CD14-positive monocyte (primary cell): Measurements from ENCODE around the gene NUP88. TPM values are rescaled to one million over a fixed set of nuclear protein-coding genes. Genes with fewer than 3 reads are reported as not detected.

Experiments
- DNase-seq, 3 donors: peaks; one replicate each; pipeline ENCODE4 v3.0.0-alpha.2; 2011 to 2022
- H2AFZ ChIP-seq: 2 replicates; pipeline ENCODE4 v1.6.0; 2012; ENCODE audit warnings: mild to moderate bottlenecking, low read depth, low read length, inconsistent platforms; ENCODE audit not compliant: insufficient read depth, poor library complexity, severe bottlenecking
- H3K27ac ChIP-seq, 2 donors: 1 replicate in 1 of 2; 2 replicates in 1 of 2; pipeline ENCODE4 v1.5.1; 2012 to 2013; ENCODE audit warnings: low read length in 2 of 2, control low read depth in 1 of 2, inconsistent platforms in 1 of 2, low read depth in 1 of 2, mild to moderate bottlenecking in 1 of 2
- H3K27me3 ChIP-seq, 2 donors: one replicate each; pipeline versions ENCODE4 v1.6.0 to v1.6.1; 2011 to 2013; ENCODE audit warnings: low read length in 2 of 2; ENCODE audit not compliant: control insufficient read depth in 2 of 2, insufficient read depth in 2 of 2
- H3K36me3 ChIP-seq, 2 donors: replicated peaks in 1 of 2; 1 replicate in 1 of 2; 2 replicates in 1 of 2; pipeline versions ENCODE4 v1.5.1 to v1.6.1; 2012 to 2013; ENCODE audit warnings: low read length in 2 of 2, control low read depth in 1 of 2, inconsistent platforms in 1 of 2, mild to moderate bottlenecking in 1 of 2; ENCODE audit not compliant: insufficient read depth in 2 of 2, control insufficient read depth in 1 of 2
- H3K4me1 ChIP-seq, 2 donors: 1 replicate in 1 of 2; 2 replicates in 1 of 2; pipeline versions ENCODE4 v1.5.1 to v1.6.1; 2012 to 2013; ENCODE audit warnings: low read length in 2 of 2, control low read depth in 1 of 2, inconsistent platforms in 1 of 2, mild to moderate bottlenecking in 1 of 2, moderate library complexity in 1 of 2; ENCODE audit not compliant: insufficient read depth in 2 of 2, control insufficient read depth in 1 of 2
- H3K4me2 ChIP-seq: replicated peaks from 2 replicates; pipeline ENCODE3; 2012; ENCODE audit warnings: low read length, moderate library complexity, mild to moderate bottlenecking; ENCODE audit not compliant: poor library complexity, severe bottlenecking; ENCODE audit errors: extremely low read depth
- H3K4me3 ChIP-seq, 3 experiments: fragments of 200-600 bp in 1 of 3; sonication (generic) in 1 of 3; replicated peaks in 1 of 3; 1 replicate in 2 of 3; 2 replicates in 1 of 3; pipeline ENCODE4 v1.5.1; 2011 to 2013; ENCODE audit warnings: low read length in 3 of 3, mild to moderate bottlenecking in 3 of 3, control low read depth in 2 of 3, low read depth in 2 of 3, inconsistent platforms in 1 of 3, moderate library complexity in 1 of 3
- H3K79me2 ChIP-seq: 2 replicates; pipeline ENCODE4 v1.6.0; 2012; ENCODE audit warnings: mild to moderate bottlenecking, control low read depth, inconsistent platforms, low read length, moderate library complexity; ENCODE audit not compliant: insufficient read depth
- H3K9ac ChIP-seq: 2 replicates; pipeline ENCODE4 v1.6.0; 2017; ENCODE audit warnings: low read length, mild to moderate bottlenecking; ENCODE audit not compliant: insufficient read depth, poor library complexity, severe bottlenecking
- H3K9me3 ChIP-seq, 2 donors: replicated peaks in 1 of 2; 1 replicate in 1 of 2; 2 replicates in 1 of 2; pipeline versions ENCODE4 v1.5.1 to v1.6.1; 2012 to 2013; ENCODE audit warnings: low read length in 2 of 2, control low read depth in 1 of 2; ENCODE audit not compliant: control insufficient read depth in 1 of 2, insufficient read depth in 1 of 2
- H4K20me1 ChIP-seq: 2 replicates; pipeline ENCODE4 v1.6.0; 2012; ENCODE audit warnings: mild to moderate bottlenecking, low read length, control low read depth, moderate library complexity; ENCODE audit not compliant: insufficient read depth
- H3K27ac Mint-ChIP-seq, 7 donors: one replicate each; pipeline ENCODE4 v1.8.0; 2020; ENCODE audit warnings: mild to moderate bottlenecking in 7 of 7, mixed read lengths in 7 of 7, moderate library complexity in 6 of 7, inconsistent platforms in 2 of 7
- H3K27me3 Mint-ChIP-seq, 3 donors: one replicate each; pipeline ENCODE4 v1.8.0; 2021 to 2022; ENCODE audit warnings: low read depth in 3 of 3, mild to moderate bottlenecking in 3 of 3, mixed read lengths in 3 of 3, moderate library complexity in 3 of 3, inconsistent platforms in 1 of 3
- H3K36me3 Mint-ChIP-seq, 2 donors: one replicate each; pipeline ENCODE4 v1.8.0; 2020; ENCODE audit warnings: mixed read lengths in 2 of 2, inconsistent platforms in 1 of 2, mild to moderate bottlenecking in 1 of 2
- H3K4me1 Mint-ChIP-seq: one replicate; pipeline ENCODE4 v1.8.0; 2020; ENCODE audit warnings: mild to moderate bottlenecking, mixed read lengths
- H3K4me3 Mint-ChIP-seq, 2 donors: one replicate each; pipeline ENCODE4 v1.8.0; 2020; ENCODE audit warnings: mild to moderate bottlenecking in 2 of 2, mixed read lengths in 2 of 2, moderate library complexity in 1 of 2
- H3K9me3 Mint-ChIP-seq, 7 donors: one replicate each; pipeline ENCODE4 v1.8.0; 2020 to 2022; ENCODE audit warnings: mixed read lengths in 7 of 7, mild to moderate bottlenecking in 6 of 7, moderate library complexity in 6 of 7, inconsistent platforms in 2 of 7
- WGBS: methylation state at CpG from one replicate; pipeline ENCODE4 v1.1.5; 2013; ENCODE audit warnings: missing lambda C conversion rate; ENCODE audit not compliant: insufficient coverage; 5-methylcytosine and 5-hydroxymethylcytosine counted together
- intact Hi-C, 2 donors: fragments of 100-400 bp; cut with micrococcal nuclease; formaldehyde crosslinking; loops; one replicate each; pipeline versions ENCODE4 v1.15.0 to v1.15.1; 2023
- polyA plus RNA-seq, 3 donors: library from polyadenylated mRNA; depleted of rRNA in 1 of 3; unstranded in 2 of 3; stranded (reverse) in 1 of 3; fragments of 300-500 nt in 2 of 3; fragments of >200 nt in 1 of 3; fragmentation: Illumina TruSeq in 2 of 3; gene quantifications; 1 replicate in 2 of 3; 2 replicates in 1 of 3; pipeline ENCODE4 v1.2.3, GENCODE V29; 2012 to 2021
- TF ChIP-seq, protein P1 (sequence below): fragments of 200-600 bp; IDR thresholded peaks from one replicate; pipeline ENCODE4 v1.8.0; 2022; ENCODE audit warnings: antibody characterized with exemption, mild to moderate bottlenecking

NUP88 gene
- polyA plus RNA-seq, 3 donors: 23.1 to 45.7 (median 36.1) TPM

DNA sequence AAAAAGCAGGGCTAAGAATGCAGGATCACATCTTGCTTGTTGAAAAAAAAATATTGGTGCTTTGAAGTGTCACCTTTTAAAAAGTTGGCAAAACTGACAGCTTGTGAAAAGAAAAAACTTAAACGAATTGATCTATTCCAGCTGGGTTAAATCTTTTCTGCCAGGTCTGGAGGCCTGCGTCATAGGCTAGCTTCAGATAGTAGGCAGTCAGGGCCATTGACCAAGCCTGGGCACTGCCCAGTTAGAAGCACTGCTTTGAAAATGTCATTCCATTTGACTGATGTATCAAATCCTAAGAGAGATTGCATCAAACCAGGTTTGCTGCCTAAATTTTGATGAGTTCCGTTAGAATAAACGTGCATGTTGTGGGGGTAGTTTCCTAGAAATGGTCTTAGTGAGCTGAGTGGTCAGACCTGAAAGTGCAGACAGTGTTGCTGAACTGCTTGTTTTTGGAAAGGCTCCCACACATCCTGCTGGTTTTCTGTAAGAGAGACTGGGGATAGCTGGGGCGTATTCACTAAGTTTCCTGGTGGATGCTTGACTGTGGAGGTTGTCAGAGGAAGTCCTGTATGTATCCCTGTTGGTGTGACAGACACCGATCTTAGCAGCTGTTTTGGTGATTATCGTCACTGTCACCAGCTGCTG, 38.8 kb downstream of the NUP88 start:
- DNase-seq: no peak
- peaks cover 0 to 1% (median 0%) of the 10 kb centered on the region in 3 donors for H3K27me3 Mint-ChIP-seq
- TF ChIP-seq, protein P1, sequence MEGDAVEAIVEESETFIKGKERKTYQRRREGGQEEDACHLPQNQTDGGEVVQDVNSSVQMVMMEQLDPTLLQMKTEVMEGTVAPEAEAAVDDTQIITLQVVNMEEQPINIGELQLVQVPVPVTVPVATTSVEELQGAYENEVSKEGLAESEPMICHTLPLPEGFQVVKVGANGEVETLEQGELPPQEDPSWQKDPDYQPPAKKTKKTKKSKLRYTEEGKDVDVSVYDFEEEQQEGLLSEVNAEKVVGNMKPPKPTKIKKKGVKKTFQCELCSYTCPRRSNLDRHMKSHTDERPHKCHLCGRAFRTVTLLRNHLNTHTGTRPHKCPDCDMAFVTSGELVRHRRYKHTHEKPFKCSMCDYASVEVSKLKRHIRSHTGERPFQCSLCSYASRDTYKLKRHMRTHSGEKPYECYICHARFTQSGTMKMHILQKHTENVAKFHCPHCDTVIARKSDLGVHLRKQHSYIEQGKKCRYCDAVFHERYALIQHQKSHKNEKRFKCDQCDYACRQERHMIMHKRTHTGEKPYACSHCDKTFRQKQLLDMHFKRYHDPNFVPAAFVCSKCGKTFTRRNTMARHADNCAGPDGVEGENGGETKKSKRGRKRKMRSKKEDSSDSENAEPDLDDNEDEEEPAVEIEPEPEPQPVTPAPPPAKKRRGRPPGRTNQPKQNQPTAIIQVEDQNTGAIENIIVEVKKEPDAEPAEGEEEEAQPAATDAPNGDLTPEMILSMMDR: no peak
- H3K9me3 ChIP-seq: no peaks in the 10 kb centered on the region
- peaks cover 3% of the 10 kb centered on the region for H3K4me1 Mint-ChIP-seq
- no peaks in the 10 kb centered on the region for H3K4me1 ChIP-seq
- H3K9ac ChIP-seq: no peak overlapping the region
- H3K36me3 ChIP-seq: peaks cover 98 to 100% of the 10 kb centered on the region in 2 donors
- no peaks in the 10 kb centered on the region for H4K20me1 ChIP-seq
- H3K4me3 Mint-ChIP-seq: no peak overlapping the region
- H3K27ac ChIP-seq: no peak overlapping the region
- 93% methylated on average over 5 of the region's 7 CpGs for WGBS
- peaks cover 83 to 88% of the 10 kb centered on the region in 2 donors for H3K36me3 Mint-ChIP-seq
- H3K27me3 ChIP-seq: no peaks in the 10 kb centered on the region
- no peak overlapping the region for H3K4me3 ChIP-seq
- H3K79me2 ChIP-seq: no peaks in the 10 kb centered on the region
- no peaks in the 10 kb centered on the region for H3K9me3 Mint-ChIP-seq
- no peak overlapping the region for H2AFZ ChIP-seq
- no peak overlapping the region for H3K27ac Mint-ChIP-seq
- intact Hi-C loops: no loop called here
- no peak overlapping the region for H3K4me2 ChIP-seq

DNA sequence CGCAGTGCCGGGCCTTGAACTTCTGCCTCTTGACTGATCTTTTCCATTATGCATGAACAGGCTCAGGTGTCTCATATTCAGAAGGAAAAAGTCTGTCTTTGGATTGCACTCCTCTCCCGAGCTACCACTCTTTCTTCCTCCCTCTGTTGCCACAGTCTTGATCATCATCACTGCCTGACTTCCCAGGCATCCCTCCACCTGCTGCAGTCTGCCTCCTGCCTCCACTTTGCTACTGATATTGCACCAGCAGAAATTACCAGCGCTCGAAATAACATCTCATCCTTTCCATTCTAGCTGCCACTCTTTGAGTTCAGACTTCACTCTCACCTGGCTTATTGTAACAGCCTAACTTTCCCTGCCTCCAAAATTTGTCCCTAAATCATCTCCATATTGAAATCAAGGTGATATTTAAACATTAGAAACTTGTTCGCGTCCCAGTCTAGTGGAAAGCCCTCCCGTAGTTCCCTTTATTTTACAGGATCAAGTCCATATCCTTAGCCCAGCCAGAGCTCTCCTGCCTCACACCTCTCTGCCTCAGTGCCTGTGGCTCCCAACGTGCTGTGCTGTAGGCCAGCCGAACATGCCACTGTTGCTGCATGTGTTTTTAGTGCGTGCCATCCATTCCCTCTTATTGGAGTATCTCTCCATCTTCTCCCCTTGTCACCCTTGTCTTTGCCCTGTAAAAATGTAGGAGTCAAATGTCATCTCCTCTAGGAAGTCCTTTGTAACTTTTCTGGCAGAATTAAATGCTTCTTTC, 39.9 kb downstream of the NUP88 start:
- Mint-ChIP-seq H3K27ac (peak overlapping the region in 2 of 7 donors; percentile 5 to 11), H3K9me3 (no peaks in the 10 kb centered on the region), H3K27me3 (peaks cover 0 to 1% (median 0%) of the 10 kb centered on the region in 3 donors), H3K4me3 (no peak overlapping the region), H3K4me1 (peaks cover 3% of the 10 kb centered on the region), H3K36me3 (peaks cover 82 to 89% of the 10 kb centered on the region in 2 donors)
- H3K9me3 ChIP-seq: no peaks in the 10 kb centered on the region
- H4K20me1 ChIP-seq: no peaks in the 10 kb centered on the region
- no peak for DNase-seq
- no peaks in the 10 kb centered on the region for H3K79me2 ChIP-seq
- no peak overlapping the region for H3K4me3 ChIP-seq
- peaks cover 96 to 99% of the 10 kb centered on the region in 2 donors for H3K36me3 ChIP-seq
- H3K9ac ChIP-seq: no peak overlapping the region
- WGBS: 92% methylated on average over 9 of the region's 11 CpGs
- H2AFZ ChIP-seq: no peak overlapping the region
- H3K27ac ChIP-seq: no peak overlapping the region
- no peaks in the 10 kb centered on the region for H3K4me1 ChIP-seq
- H3K27me3 ChIP-seq: no peaks in the 10 kb centered on the region
- intact Hi-C loops: no loop called here
- no peak overlapping the region for H3K4me2 ChIP-seq
- TF ChIP-seq, protein P1: no peak
